ENCODE results near the gene IL17A.
"Not testable (repeated sequence)": the region's sequence is repeated elsewhere in the genome, so short reads cannot be mapped to it uniquely, and the experiment has no call there.

IL17A gene

DNA sequence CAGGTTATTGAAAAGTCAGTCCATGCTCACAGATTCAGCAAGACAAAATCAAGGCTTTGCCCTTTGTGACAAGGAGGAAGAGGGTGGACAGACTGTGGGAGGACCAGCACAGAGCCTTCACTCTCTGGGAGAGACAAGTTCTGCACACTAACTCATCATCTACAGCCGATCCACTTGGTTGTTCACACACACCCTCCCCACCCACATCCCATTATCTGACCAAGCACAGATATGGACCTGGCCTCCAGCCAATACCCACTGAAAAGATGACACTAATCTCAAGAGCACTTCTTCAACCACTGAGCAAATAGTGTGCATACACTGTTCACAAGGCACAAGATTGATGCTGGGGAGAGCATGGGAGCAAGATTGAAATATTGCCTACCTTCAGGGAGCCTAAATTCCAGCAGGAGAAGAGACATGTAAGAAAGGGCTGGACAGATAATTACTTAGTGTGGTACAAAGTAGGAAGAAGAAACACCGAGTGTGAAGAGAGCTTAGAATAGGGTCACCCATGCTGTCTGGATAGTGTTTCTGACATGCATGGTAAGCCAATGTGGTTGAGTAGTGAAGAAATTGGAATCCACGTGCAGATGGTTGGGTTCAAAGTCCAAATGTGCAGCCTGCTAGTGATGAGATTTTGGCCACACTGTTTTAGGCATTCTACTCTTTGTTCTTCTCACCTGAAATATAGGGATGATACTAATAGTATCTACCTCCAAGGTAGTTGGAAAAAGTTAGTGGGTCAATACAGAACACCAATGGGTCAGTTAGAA lies 21.7 kb upstream of the IL17A start:
- no peak for DNase-seq

- no peak for DNase-seq
Measured at GRCh38 chr6:52167267-52167666, 18.9 kb upstream of the IL17A start.

GRCh38 chr6:52168351-52168750 lies 17.8 kb upstream of the IL17A start:
- not testable (repeated sequence) for DNase-seq

DNA sequence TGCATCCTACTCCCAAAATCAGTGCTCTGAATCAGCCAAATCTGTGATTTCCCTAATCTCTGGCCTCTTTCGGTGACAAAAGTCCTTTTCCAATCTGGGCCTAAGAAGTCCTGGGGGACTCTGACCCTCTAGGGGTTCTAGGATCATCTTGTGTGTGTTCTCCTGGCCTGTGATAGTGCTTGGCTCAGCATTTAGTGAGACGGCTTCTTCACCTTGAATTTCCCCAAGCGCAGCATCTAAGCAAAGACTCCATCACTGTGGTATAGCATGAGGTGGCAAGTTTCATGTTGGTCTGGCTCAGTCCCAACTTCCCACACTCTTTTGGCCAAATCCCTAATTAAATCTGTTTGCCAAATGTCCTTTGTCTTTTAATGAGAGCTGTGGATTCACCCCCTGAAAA lies 12.1 kb upstream of the IL17A start:
- no peak for DNase-seq

DNA sequence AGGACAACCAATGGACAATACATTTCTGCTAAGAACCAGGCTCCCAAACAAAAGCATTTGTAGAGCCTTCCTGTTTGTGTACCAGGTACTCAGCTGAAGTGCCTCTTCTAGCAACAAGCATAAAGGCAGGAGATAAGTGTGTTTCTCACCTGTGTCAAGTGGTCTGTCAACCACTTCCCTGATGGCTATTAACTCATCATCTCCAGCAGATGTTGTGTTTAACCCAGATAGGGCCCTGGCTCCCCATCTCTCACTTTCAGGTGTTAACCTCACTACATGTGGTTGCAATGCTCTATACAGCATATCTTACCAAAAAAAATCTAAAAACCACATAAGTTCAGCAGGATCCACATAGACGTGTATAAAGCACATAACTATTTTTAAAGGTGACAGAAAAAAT lies 9.6 kb upstream of the IL17A start:
- no peak for DNase-seq

GRCh38 chr6:52177961-52178360 lies 8.2 kb upstream of the IL17A start:
- no peak for DNase-seq

DNA sequence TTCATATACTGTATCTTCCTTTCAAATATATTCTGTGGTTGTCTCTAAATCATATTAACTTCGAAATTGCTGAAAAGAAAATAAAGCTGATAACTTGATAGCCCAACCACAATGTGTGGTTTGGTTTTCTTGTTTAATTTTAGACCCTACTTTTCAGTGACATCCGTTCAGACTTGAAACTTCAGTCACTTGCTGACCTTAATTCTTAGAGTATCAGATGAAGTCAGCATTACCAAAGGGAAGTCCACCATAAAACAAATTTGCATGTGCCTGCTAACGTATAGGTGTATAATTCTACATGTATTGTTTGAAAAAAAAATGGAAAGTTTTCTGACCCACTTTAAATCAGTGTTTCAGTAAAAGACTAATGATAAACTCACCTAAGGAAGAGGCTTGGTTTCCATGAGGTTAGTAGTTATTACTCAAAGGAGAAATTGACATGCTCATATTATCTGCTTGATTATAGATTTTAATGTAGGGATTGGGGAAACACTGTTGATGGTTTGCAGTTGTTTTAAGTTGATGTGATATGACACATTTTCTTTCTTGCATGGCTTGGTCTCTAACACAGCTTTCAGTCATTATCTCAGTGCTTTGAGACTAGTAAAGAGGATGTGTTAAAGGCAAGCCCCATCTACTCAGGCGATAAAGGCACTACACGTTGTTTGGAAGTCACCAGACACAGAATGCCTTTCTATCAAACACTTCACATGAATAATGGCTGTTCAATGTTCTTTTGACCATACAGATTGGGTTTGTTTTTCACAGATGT lies 5.2 kb upstream of the IL17A start:
- no peak for DNase-seq

- no peak for DNase-seq
Measured at GRCh38 chr6:52183131-52183713, 3.0 kb upstream of the IL17A start.

DNA sequence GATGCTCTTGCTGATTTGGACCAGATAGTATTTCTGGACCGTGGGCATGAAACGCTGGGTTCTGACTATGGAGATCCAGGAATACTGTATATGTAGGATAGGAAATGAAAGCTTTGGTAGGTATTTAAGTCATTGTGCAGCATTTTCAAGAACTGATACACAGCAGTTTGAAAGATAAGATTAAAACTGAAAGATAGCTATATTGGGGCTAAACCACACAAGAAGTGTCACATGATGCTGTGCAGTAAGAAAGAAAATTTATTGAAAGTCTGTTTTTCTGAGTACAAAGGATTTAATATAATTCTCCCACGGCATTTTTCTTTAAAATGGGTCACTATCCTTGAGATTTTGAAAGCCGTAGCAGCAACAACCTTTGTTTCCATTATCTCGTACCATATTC lies 305 bp downstream of the IL17A start:
- DNase-seq = no peak

GRCh38 chr6:52187098-52187497 lies 923 bp downstream of the IL17A start:
- no peak for DNase-seq

DNA sequence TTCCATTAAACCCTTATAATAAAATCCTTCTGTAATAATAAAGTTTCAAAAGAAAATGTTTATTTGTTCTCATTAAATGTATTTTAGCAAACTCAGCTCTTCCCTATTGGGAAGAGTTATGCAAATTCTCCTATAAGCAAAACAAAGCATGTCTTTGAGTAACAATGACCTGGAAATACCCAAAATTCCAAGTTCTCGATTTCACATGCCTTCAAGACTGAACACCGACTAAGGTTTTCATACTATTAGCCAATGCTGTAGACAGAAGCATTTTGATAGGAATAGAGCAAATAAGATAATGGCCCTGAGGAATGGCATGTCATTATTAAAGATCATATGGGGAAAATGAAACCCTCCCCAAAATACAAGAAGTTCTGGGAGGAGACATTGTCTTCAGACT lies 3.8 kb downstream of the IL17A start:
- no peak for DNase-seq

GRCh38 chr6:52190409-52190808 lies 4.2 kb downstream of the IL17A start:
- DNase-seq = no peak

GRCh38 chr6:52191824-52192223 lies 5.6 kb downstream of the IL17A start:
- DNase-seq = no peak

- no peak for DNase-seq
Measured at GRCh38 chr6:52195886-52196285, 9.7 kb downstream of the IL17A start.

DNA sequence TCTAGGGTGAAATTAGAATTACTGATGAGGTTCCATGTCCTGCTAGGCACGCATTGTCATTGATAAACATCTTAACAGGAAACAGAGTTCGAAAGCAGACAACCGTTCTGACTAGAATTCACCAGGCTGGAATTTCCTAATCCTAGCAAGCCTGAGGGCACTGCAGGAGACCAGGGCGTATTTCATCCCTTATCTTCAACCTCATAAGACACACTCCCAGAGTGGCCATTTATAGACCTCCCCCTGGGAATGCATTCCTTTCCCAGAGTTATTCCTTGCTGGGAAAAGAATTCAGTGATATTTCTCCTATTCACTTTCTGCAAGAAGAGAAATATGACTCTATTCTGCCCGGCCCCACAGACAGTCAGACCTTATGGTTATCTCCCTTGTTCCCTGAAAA lies 13.9 kb downstream of the IL17A start:
- not testable (repeated sequence) for DNase-seq

- DNase-seq = no peak
Measured at GRCh38 chr6:52201046-52201445, 14.9 kb downstream of the IL17A start.

- DNase-seq = no peak
Measured at GRCh38 chr6:52201493-52201892, 15.3 kb downstream of the IL17A start.

DNA sequence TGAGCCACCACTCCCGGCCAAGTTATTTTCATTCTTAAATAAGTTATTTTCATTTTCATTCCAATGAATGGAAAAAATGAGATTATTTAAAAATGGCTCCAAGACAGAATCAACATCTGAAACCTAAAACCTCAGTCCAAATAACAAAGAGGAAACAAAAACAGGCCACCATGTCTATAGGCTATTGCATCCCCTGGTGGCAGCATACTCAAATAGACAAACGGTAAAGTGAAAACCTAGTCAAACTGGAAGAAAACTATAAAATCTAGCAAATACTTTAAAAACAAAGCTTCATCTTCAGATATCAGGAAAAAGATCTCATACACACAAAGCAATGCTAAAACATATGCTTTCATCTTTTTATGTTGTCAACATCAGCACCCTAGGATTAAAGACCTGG lies 20.9 kb downstream of the IL17A start:
- DNase-seq = no peak

- DNase-seq = no peak
Measured at GRCh38 chr6:52208612-52209011, 22.4 kb downstream of the IL17A start.

- DNase-seq = no peak
Measured at GRCh38 chr6:52209770-52210169, 23.6 kb downstream of the IL17A start.

GRCh38 chr6:52210227-52210626 lies 24.1 kb downstream of the IL17A start:
- DNase-seq = no peak

DNA sequence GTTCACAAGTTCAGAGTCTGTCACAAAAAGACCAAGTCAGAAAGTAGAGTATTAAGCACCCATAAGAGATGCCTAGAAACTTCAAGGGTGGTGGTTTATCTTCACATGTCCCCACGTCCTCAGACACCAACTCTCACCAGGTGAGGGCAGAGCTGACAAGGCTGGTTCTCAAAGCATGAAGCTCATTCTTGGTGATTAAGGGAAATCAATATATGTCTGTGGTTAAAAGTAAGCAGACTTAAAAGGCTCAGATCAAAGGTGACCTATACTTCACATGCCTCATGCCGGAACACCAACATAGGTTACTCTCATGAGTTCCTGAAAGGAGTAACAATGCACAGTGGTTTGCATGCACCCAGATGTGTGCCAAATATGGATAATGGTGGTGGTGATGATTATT lies 27.0 kb downstream of the IL17A start:
- no peak for DNase-seq

GRCh38 chr6:52215787-52216186 lies 29.6 kb downstream of the IL17A start:
- no peak for DNase-seq

Measured in right kidney (tissue), 1 donor.